Keratinocyte (primary cell): Measurements from ENCODE around the gene KRT33A. TPM values are rescaled to one million over a fixed set of nuclear protein-coding genes. Genes with fewer than 3 reads are reported as not detected.

Experiments used
- DNase-seq: peaks from one replicate; pipeline ENCODE4 v3.0.0-alpha.2; 2011; ENCODE audit warnings: low read depth, missing footprints, low spot score
- FAIRE-seq: peaks from 2 replicates; lab custom pipeline; 2011; peaks lifted over from hg19 to GRCh38; lab: Jason Lieb, UNC
- H2AFZ ChIP-seq: 2 replicates; pipeline ENCODE4 v1.6.0; 2012; ENCODE audit warnings: low read length, control low read depth, inconsistent platforms; ENCODE audit not compliant: control insufficient read depth
- H3K27ac ChIP-seq: 2 replicates; pipeline ENCODE4 v1.5.1; 2011; ENCODE audit warnings: low read length; ENCODE audit not compliant: control insufficient read depth, insufficient read depth
- H3K27me3 ChIP-seq: 3 replicates; pipeline ENCODE4 v1.6.0; 2011; ENCODE audit warnings: low read length; ENCODE audit not compliant: control insufficient read depth, insufficient read depth; ENCODE audit errors: extremely low read depth
- H3K36me3 ChIP-seq, 2 experiments: 2 replicates in 1 of 2; 3 replicates in 1 of 2; pipeline ENCODE4 v1.5.1; 2011; ENCODE audit warnings: low read length in 2 of 2, mild to moderate bottlenecking in 1 of 2; ENCODE audit not compliant: control insufficient read depth in 2 of 2, insufficient read depth in 2 of 2; ENCODE audit errors: extremely low read depth in 1 of 2
- H3K4me1 ChIP-seq: 3 replicates; pipeline ENCODE4 v1.5.1; 2011; ENCODE audit warnings: low read length; ENCODE audit not compliant: control insufficient read depth, insufficient read depth; ENCODE audit errors: extremely low read depth
- H3K4me2 ChIP-seq: 3 replicates; pipeline ENCODE4 v1.6.0; 2011; ENCODE audit warnings: low read depth, low read length; ENCODE audit not compliant: control insufficient read depth, insufficient read depth; ENCODE audit errors: extremely low read depth
- H3K4me3 ChIP-seq, 3 experiments: fragments of 200-600 bp in 1 of 3; sonication (generic) in 1 of 3; 2 replicates in 2 of 3; 3 replicates in 1 of 3; pipeline ENCODE4 v1.5.1; 2011 to 2016; ENCODE audit warnings: low read length in 3 of 3, mild to moderate bottlenecking in 3 of 3, control low read depth in 2 of 3, inconsistent platforms in 1 of 3, low read depth in 1 of 3, mixed read lengths in 1 of 3, mixed run types in 1 of 3, moderate library complexity in 1 of 3; ENCODE audit not compliant: control insufficient read depth in 2 of 3, insufficient read depth in 2 of 3; ENCODE audit errors: extremely low read depth in 1 of 3
- H3K79me2 ChIP-seq: 2 replicates; pipeline ENCODE4 v1.6.0; 2012; ENCODE audit warnings: low read length; ENCODE audit not compliant: control insufficient read depth, insufficient read depth
- H3K9ac ChIP-seq: 3 replicates; pipeline ENCODE4 v1.6.0; 2011; ENCODE audit warnings: low read length; ENCODE audit not compliant: control insufficient read depth, insufficient read depth; ENCODE audit errors: extremely low read depth
- H3K9me1 ChIP-seq: 3 replicates; pipeline ENCODE4 v1.6.0; 2011; ENCODE audit warnings: low read length; ENCODE audit not compliant: control insufficient read depth, insufficient read depth; ENCODE audit errors: extremely low read depth
- H3K9me3 ChIP-seq: 2 replicates; pipeline ENCODE4 v1.5.1; 2012; ENCODE audit warnings: low read depth, low read length; ENCODE audit not compliant: control insufficient read depth
- H4K20me1 ChIP-seq: 3 replicates; pipeline ENCODE4 v1.6.0; 2011; ENCODE audit warnings: low read length; ENCODE audit not compliant: control insufficient read depth, insufficient read depth; ENCODE audit errors: extremely low read depth
- CTCF ChIP-seq, 3 experiments: IDR thresholded peaks in 1 of 3; conservative IDR thresholded peaks in 1 of 3; optimal IDR thresholded peaks in 1 of 3; 2 replicates in 2 of 3; 3 replicates in 1 of 3; pipeline versions ENCODE3 to v1.5.1; 2011; ENCODE audit warnings: low read length in 3 of 3, mild to moderate bottlenecking in 3 of 3, moderate library complexity in 2 of 3, control low read depth in 1 of 3, inconsistent platforms in 1 of 3; ENCODE audit not compliant: insufficient read depth in 2 of 3; ENCODE audit errors: extremely low read depth in 1 of 3
- EZH2 ChIP-seq: IDR thresholded peaks from one replicate; pipeline ENCODE4 v1.6.1; 2012; ENCODE audit warnings: inconsistent platforms, mild to moderate bottlenecking, low read length, moderate library complexity
- dilution Hi-C: fragments of 300-500 bp; cut with MboI; formaldehyde crosslinking; loops from one replicate; pipeline ENCODE4 v1.7.0; 2020; ENCODE audit warnings: low sequenced_read_pairs; ENCODE audit not compliant: extremely low pct_ligation_motif_present
- polyA plus RNA-seq, 5 experiments: library from polyadenylated mRNA; depleted of rRNA in 3 of 5; stranded (reverse) in 3 of 5; stranded (forward) in 1 of 5; unstranded in 1 of 5; fragments of >200 nt; gene quantifications; 1 replicate in 1 of 5; 2 replicates in 3 of 5; 3 replicates in 1 of 5; pipeline versions ENCODE4 v1.2.1 to v1.2.3, GENCODE V29; 2011 to 2012; ENCODE audit warnings: missing spikeins in 2 of 5, low read depth in 1 of 5, low replicate concordance in 1 of 5

The KRT33A gene
- polyA plus RNA-seq, 1 donor (not counting 4 experiments of a cell fraction or from before 2014, with no cell fraction given): not detected

GRCh38 chr17:41391535-41391934 is 40.9 kb upstream of the KRT33A start:
- H3K9me1 ChIP-seq: no peaks in the 10 kb centered on the region
- TF ChIP-seq EZH2 (no peak), CTCF (optimal IDR thresholded peaks at IDR 0.05 in 1 of 3, IDR thresholded peaks at IDR 0.05 in 1 of 3, conservative IDR thresholded peaks at IDR 0.05 in 1 of 3; ENCODE audit: extremely low read depth in 1 of 3, insufficient read depth in 2 of 3, low read length in 3 of 3) (no peak)
- no peak overlapping the region for H3K4me2 ChIP-seq
- dilution Hi-C loops: no loop called here
- peaks cover 4% of the 10 kb centered on the region for H3K79me2 ChIP-seq
- peaks cover 51% of the 10 kb centered on the region for H3K4me1 ChIP-seq
- H3K36me3 ChIP-seq: peaks cover 0 to 1% of the 10 kb centered on the region in 2 experiments
- H4K20me1 ChIP-seq: no peaks in the 10 kb centered on the region
- no peaks in the 10 kb centered on the region for H3K27me3 ChIP-seq
- no peak overlapping the region for H3K9ac ChIP-seq
- DNase-seq (no peak), FAIRE-seq (peak; percentile 75)
- no peaks in the 10 kb centered on the region for H3K9me3 ChIP-seq
- peak overlapping the region; percentile 27 for H3K27ac ChIP-seq
- no peak overlapping the region for H2AFZ ChIP-seq
- H3K4me3 ChIP-seq: no peak overlapping the region

- Histone ChIP-seq H3K4me2 (no peak overlapping the region), H3K9me1 (no peaks in the 10 kb centered on the region), H3K4me3 (no peak overlapping the region), H3K4me1 (peaks cover 40% of the 10 kb centered on the region), H4K20me1 (no peaks in the 10 kb centered on the region), H3K79me2 (no peaks in the 10 kb centered on the region), H3K9me3 (no peaks in the 10 kb centered on the region), H3K27me3 (no peaks in the 10 kb centered on the region), H2AFZ (no peak overlapping the region), H3K27ac (no peak overlapping the region), H3K9ac (no peak overlapping the region), H3K36me3 (peaks cover 0 to 1% of the 10 kb centered on the region in 2 experiments)
- DNase-seq: no peak
- FAIRE-seq: no peak
- TF ChIP-seq EZH2 (no peak), CTCF (optimal IDR thresholded peaks at IDR 0.05 in 1 of 3, IDR thresholded peaks at IDR 0.05 in 1 of 3, conservative IDR thresholded peaks at IDR 0.05 in 1 of 3; ENCODE audit: extremely low read depth in 1 of 3, insufficient read depth in 2 of 3, low read length in 3 of 3) (no peak)
- dilution Hi-C loops: no loop called here
These were observed 39.8 kb upstream of the KRT33A start for GRCh38 chr17:41390411-41390938.
